HFFc6 (cell line): ENCODE results near the gene TTC31. TPM values are rescaled to one million over a fixed set of nuclear protein-coding genes. Genes with fewer than 3 reads are reported as not detected.
"Not testable (repeated sequence)": the region's sequence is repeated elsewhere in the genome, so short reads cannot be mapped to it uniquely, and the experiment has no call there.

ENCODE experiments used
- DNase-seq: peaks from one replicate; pipeline ENCODE4 v3.0.0-alpha.2; 2018
- H3K27ac Mint-ChIP-seq: 2 replicates; pipeline ENCODE4 v1.8.0; 2020; ENCODE audit warnings: mild to moderate bottlenecking, mixed read lengths
- H3K27me3 Mint-ChIP-seq: 2 replicates; pipeline ENCODE4 v1.8.0; 2021; ENCODE audit warnings: mild to moderate bottlenecking, moderate library complexity, mixed read lengths; ENCODE audit not compliant: insufficient read depth
- H3K36me3 Mint-ChIP-seq: 2 replicates; pipeline ENCODE4 v1.8.0; 2021; ENCODE audit warnings: low read depth, mixed read lengths
- H3K4me1 Mint-ChIP-seq: 2 replicates; pipeline ENCODE4 v1.8.0; 2020; ENCODE audit warnings: low read depth, mixed read lengths
- H3K4me3 Mint-ChIP-seq: 2 replicates; pipeline ENCODE4 v1.8.0; 2020; ENCODE audit warnings: mild to moderate bottlenecking, moderate library complexity, mixed read lengths
- H3K9me3 Mint-ChIP-seq: 2 replicates; pipeline ENCODE4 v1.8.0; 2020; ENCODE audit warnings: mild to moderate bottlenecking, mixed read lengths
- total RNA-seq, 6 experiments: library from RNA; stranded (reverse); fragmentation: NEBNext Ultra II Directional; extraction: Animal tissue kit (Norgen Biotek cat#: 25700); gene quantifications; 2 replicates in 1 of 6; 3 replicates in 5 of 6; pipeline ENCODE4 v1.2.3, GENCODE V29; 2021
- TF ChIP-seq, protein P1 (sequence below): fragments of 200-600 bp; sonication (generic); IDR thresholded peaks from 2 replicates; pipeline ENCODE4 v1.5.0; 2021; ENCODE audit warnings: antibody characterized with exemption, mild to moderate bottlenecking

The TTC31 gene
- total RNA-seq, 6 experiments from 2014 or later = 14.3 to 17.4 (median 16.7) TPM

DNA sequence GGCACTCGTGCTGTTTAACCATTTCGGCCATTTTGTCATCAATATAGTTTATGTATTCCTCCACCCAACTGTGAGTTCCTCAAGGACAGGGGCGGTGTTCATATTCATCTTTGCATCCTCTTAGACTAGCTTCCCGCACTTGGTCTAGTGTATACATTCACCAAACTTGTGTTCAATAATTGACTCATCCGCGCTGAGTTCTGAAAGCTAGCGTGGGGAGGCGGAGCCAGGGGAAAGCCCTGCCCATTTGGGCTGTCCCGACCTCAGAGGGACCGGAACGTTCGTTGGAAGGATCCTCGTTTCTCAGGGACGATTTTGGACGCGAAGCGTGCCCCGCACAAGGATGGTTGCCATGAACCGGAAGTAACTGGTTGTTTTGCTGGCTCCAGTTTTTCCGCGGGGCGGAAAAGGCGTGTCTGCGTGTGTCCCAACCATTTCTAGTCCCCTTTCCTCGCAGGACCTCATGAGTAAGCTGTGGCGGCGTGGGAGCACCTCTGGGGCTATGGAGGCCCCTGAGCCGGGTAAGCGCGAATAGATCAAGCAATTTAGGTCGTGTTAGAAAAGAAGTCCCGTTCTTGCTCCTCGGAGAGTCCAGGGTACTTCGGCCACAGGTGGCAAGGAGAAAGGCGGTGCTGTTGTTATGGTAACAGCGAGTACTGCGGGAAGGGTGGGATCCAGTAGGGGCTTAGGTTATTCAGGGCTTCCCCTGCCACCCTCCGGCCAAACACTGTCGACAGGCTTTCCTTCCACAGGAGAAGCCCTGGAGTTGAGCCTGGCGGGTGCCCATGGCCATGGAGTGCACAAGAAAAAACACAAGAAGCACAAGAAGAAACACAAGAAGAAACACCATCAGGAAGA lies 28.0 kb upstream of the TTC31 start, which contains the start of gene INO80B:
Gene INO80B (plus strand): TSS at position 434 of the 858 bp plus-strand sequence. CDS start 30 bp downstream, at position 464.
- Mint-ChIP-seq H3K27me3 (no peaks in the 10 kb centered on the region; the same call in none of the 2 replicates), H3K27ac (peak within 1 kb of the TSS; percentile 79), H3K4me1 (peaks cover 40% of the 10 kb centered on the region), H3K4me3 (peak within 1 kb of the TSS; percentile 94), H3K9me3 (no peaks in the 10 kb centered on the region), H3K36me3 (no peaks in the 10 kb centered on the region)
- DNase-seq = peak; percentile 98
- TF ChIP-seq, protein P1, sequence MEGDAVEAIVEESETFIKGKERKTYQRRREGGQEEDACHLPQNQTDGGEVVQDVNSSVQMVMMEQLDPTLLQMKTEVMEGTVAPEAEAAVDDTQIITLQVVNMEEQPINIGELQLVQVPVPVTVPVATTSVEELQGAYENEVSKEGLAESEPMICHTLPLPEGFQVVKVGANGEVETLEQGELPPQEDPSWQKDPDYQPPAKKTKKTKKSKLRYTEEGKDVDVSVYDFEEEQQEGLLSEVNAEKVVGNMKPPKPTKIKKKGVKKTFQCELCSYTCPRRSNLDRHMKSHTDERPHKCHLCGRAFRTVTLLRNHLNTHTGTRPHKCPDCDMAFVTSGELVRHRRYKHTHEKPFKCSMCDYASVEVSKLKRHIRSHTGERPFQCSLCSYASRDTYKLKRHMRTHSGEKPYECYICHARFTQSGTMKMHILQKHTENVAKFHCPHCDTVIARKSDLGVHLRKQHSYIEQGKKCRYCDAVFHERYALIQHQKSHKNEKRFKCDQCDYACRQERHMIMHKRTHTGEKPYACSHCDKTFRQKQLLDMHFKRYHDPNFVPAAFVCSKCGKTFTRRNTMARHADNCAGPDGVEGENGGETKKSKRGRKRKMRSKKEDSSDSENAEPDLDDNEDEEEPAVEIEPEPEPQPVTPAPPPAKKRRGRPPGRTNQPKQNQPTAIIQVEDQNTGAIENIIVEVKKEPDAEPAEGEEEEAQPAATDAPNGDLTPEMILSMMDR = no peak

DNA sequence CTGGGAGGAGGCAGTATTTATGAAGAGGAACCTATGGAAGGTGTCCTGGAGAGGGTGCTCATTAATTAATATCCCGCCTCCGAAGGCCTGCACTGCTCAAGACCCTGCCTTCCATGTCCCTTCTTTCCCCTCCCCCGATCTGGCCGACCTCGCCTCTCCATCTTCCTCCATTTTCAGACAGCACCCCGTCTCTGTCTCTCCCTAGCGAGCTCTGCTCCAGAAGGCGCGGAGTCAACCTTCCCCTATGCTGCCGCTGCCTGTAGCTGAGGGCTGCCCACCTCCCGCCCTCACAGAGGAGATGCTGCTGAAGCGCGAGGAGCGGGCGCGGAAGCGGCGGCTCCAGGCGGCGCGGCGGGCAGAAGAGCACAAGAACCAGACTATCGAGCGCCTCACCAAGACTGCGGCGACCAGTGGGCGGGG lies 25.7 kb upstream of the TTC31 start:
- peaks cover 44% of the 10 kb centered on the region for H3K4me1 Mint-ChIP-seq
- H3K27ac Mint-ChIP-seq = peak overlapping the region; percentile 88
- H3K27me3 Mint-ChIP-seq = no peaks in the 10 kb centered on the region; the same call in none of the 2 replicates
- no peak for DNase-seq
- 0 out of 2 replicates have a peak, but pooled peaks cover 8% of the 10 kb centered on the region for H3K36me3 Mint-ChIP-seq
- peak overlapping the region; percentile 94 for H3K4me3 Mint-ChIP-seq
- TF ChIP-seq, protein P1 = no peak; the same call in 1 of the 2 replicates
- H3K9me3 Mint-ChIP-seq = no peaks in the 10 kb centered on the region

GRCh38 chr2:74457549-74458131 lies 25.2 kb upstream of the TTC31 start:
- TF ChIP-seq, protein P1 = no peak
- Mint-ChIP-seq H3K27ac (peak overlapping the region; percentile 88), H3K4me3 (peak overlapping the region; percentile 94), H3K9me3 (no peaks in the 10 kb centered on the region), H3K27me3 (no peaks in the 10 kb centered on the region; the same call in none of the 2 replicates), H3K4me1 (peaks cover 44% of the 10 kb centered on the region), H3K36me3 (peaks cover 9% of the 10 kb centered on the region)
- peak; percentile 20 for DNase-seq

GRCh38 chr2:74458132-74458937 lies 24.5 kb upstream of the TTC31 start, which contains the start of gene WBP1:
TSS of gene WBP1 (plus strand) at chr2:74458438. CDS start at chr2:74458603, 165 bp downstream.
- peaks cover 48% of the 10 kb centered on the region for H3K4me1 Mint-ChIP-seq
- TF ChIP-seq, protein P1 = no peak
- H3K27me3 Mint-ChIP-seq = peaks cover 4% of the 10 kb centered on the region
- H3K4me3 Mint-ChIP-seq = peak within 1 kb of the TSS; percentile 94
- peak within 1 kb of the TSS; percentile 88 for H3K27ac Mint-ChIP-seq
- DNase-seq = peak; percentile 100
- H3K36me3 Mint-ChIP-seq = peaks cover 16% of the 10 kb centered on the region
- H3K9me3 Mint-ChIP-seq = no peaks in the 10 kb centered on the region

GRCh38 chr2:74458938-74459363 lies 23.9 kb upstream of the TTC31 start:
- Mint-ChIP-seq H3K9me3 (no peaks in the 10 kb centered on the region), H3K4me3 (peak overlapping the region; percentile 94), H3K27ac (peak overlapping the region; percentile 88), H3K4me1 (peaks cover 50% of the 10 kb centered on the region), H3K36me3 (peaks cover 17% of the 10 kb centered on the region), H3K27me3 (peaks cover 4% of the 10 kb centered on the region)
- DNase-seq = no peak
- TF ChIP-seq, protein P1 = no peak

DNA sequence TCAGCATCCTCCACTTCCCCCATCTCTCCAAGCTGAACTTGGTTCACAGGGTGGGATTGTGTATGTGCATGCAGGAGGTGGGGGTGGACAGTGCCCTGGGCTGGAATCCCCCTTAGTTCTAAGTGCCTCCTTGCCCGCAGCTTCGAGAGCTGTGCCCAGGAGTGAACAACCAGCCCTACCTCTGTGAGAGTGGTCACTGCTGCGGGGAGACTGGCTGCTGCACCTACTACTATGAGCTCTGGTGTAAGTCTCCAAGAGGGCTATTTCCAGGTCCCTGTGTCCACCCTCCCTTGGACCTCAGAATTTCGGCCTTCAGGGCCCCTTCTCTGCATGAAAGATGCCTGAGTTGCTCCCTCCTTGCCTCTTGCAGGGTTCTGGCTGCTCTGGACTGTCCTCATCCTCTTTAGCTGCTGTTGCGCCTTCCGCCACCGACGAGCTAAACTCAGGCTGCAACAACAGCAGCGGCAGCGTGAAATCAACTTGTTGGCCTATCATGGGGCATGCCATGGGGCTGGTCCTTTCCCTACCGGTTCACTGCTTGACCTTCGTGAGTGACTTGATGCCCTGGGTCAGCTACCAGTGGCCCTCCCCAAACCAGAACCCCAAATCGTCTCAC lies 23.3 kb upstream of the TTC31 start:
- Mint-ChIP-seq H3K36me3 (peaks cover 17% of the 10 kb centered on the region), H3K4me3 (peak overlapping the region; percentile 94), H3K4me1 (peaks cover 45% of the 10 kb centered on the region), H3K27ac (peak overlapping the region; percentile 88)
- not testable (repeated sequence) for H3K27me3 Mint-ChIP-seq, H3K9me3 Mint-ChIP-seq, DNase-seq

- Mint-ChIP-seq H3K36me3 (peaks cover 17% of the 10 kb centered on the region), H3K4me3 (peak overlapping the region; percentile 94), H3K4me1 (peaks cover 40% of the 10 kb centered on the region), H3K27ac (peak overlapping the region; percentile 14; the same call in 1 of the 2 replicates)
- not testable (repeated sequence) for DNase-seq, H3K27me3 Mint-ChIP-seq, H3K9me3 Mint-ChIP-seq
Measured at GRCh38 chr2:74460187-74460586, 22.7 kb upstream of the TTC31 start.
